WERI-Rb-1 (cell line): ENCODE data around the gene GHITM.

Experiments used
- DNase-seq: peaks from one replicate; pipeline ENCODE4 v3.0.0-alpha.2; 2020
- H3K27ac ChIP-seq: fragments of 250-450 bp; sonication (Bioruptor Pico); 2 replicates; pipeline ENCODE4 v1.5.1; 2020; ENCODE audit warnings: mild to moderate bottlenecking, moderate library complexity
- H3K27me3 ChIP-seq: fragments of 250-450 bp; sonication (Bioruptor Pico); 2 replicates; pipeline ENCODE4 v1.5.1; 2021; ENCODE audit warnings: mild to moderate bottlenecking, low read depth, moderate library complexity; ENCODE audit not compliant: insufficient read depth, severe bottlenecking
- H3K36me3 ChIP-seq: fragments of 250-450 bp; sonication (Bioruptor Pico); 2 replicates; pipeline ENCODE4 v1.5.1; 2020; ENCODE audit warnings: mild to moderate bottlenecking, moderate library complexity
- H3K4me3 ChIP-seq: 2 replicates; pipeline ENCODE4 v1.5.1; 2011; ENCODE audit warnings: low read depth, mild to moderate bottlenecking, control low read depth, low read length
- H3K9me3 ChIP-seq: fragments of 250-450 bp; sonication (Bioruptor Pico); 2 replicates; pipeline ENCODE4 v1.5.1; 2021; ENCODE audit warnings: mild to moderate bottlenecking, moderate library complexity; ENCODE audit not compliant: severe bottlenecking
- TF ChIP-seq, protein P1 (sequence below): IDR thresholded peaks from 2 replicates; pipeline ENCODE4 v1.5.1; 2011; ENCODE audit warnings: low read depth, mild to moderate bottlenecking, control low read depth, inconsistent platforms, low read length

The GHITM gene

DNA sequence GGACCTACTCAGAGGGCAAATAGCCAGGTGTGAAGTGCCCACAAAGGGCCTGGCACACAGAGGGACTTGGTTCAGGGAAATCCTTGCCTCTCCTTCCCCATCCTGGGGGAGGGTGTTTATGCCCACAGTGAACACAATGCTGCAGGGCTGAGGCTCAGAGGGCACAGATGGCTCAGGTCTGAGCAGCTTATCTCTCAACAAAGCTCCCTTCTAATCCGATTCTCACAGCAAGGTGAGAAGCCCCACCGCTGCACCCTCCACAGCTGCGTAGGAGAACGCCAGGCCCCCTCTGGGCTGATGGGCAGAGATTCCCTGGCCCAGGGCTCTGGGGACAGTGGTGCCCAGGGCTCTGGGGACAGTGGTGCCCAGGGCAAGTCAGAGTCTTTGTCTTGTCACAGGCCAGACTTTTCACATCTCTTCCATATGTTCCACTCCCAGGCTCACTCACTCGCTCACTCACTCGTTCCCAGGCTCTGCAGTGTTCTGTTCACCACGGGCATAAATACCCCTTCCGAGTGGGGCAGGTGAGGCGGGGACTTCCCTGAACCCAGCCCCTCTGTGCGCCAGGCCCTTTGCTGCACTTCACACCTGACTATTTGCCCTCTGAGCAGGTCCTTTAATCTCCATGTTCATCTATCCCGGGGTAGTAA is 46.3 kb downstream of the GHITM start:
- Histone ChIP-seq H3K27ac (peak overlapping the region; percentile 88), H3K27me3 (no peaks in the 10 kb centered on the region), H3K9me3 (peaks cover 7% of the 10 kb centered on the region), H3K4me3 (0 out of 2 replicates have a peak overlapping the region, but pooled peaks have one; percentile 15), H3K36me3 (no peaks in the 10 kb centered on the region)
- DNase-seq = peak; percentile 94
- TF ChIP-seq, protein P1, sequence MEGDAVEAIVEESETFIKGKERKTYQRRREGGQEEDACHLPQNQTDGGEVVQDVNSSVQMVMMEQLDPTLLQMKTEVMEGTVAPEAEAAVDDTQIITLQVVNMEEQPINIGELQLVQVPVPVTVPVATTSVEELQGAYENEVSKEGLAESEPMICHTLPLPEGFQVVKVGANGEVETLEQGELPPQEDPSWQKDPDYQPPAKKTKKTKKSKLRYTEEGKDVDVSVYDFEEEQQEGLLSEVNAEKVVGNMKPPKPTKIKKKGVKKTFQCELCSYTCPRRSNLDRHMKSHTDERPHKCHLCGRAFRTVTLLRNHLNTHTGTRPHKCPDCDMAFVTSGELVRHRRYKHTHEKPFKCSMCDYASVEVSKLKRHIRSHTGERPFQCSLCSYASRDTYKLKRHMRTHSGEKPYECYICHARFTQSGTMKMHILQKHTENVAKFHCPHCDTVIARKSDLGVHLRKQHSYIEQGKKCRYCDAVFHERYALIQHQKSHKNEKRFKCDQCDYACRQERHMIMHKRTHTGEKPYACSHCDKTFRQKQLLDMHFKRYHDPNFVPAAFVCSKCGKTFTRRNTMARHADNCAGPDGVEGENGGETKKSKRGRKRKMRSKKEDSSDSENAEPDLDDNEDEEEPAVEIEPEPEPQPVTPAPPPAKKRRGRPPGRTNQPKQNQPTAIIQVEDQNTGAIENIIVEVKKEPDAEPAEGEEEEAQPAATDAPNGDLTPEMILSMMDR = no peak

DNA sequence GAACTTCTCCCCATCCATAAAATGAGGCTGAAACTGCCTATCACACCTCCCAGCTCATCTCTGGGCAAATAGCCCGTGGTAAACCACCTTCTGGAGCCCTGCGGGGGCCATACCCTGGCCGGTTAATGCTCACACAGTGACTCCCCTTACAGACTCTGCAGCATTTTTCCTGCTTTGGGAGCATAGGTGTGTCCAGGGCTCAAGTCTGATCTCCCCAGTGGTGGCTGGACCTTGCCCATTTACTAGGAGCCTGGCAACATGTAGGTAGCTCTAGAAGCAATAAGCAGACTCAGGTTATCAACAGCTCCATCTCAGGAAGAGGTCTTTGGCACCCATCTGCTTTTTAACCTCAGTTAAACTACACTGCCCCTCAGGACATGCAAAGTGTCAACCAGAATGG is 49.5 kb downstream of the GHITM start:
- H3K4me3 ChIP-seq = no peak overlapping the region
- no peaks in the 10 kb centered on the region for H3K27me3 ChIP-seq
- DNase-seq = no peak

DNA sequence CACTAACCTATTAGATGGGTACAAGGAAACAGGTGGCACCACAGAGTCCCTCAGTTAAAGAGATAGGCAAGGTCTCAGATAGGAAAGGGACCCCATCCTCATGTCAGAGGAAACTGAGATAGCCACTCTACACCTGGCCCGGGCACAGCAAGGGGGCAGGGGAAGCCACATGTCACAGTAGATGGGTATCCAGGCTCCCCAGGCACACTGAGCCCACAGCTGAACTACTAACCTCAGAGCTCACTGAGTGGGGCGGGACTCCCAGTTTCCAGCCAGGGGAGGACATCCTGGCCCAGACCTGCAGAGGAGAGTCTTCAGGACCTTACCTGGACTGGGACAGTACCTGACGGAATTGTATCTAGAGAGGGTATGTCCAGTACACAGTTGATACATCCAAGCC is 51.3 kb downstream of the GHITM start:
- Histone ChIP-seq H3K4me3 (no peak overlapping the region), H3K9me3 (no peaks in the 10 kb centered on the region), H3K27me3 (no peaks in the 10 kb centered on the region), H3K27ac (no peak overlapping the region), H3K36me3 (no peaks in the 10 kb centered on the region; the same call in 1 of the 2 replicates)
- DNase-seq = no peak
- TF ChIP-seq, protein P1 = no peak

More for the DNA sequence above, 49.5 kb downstream of the GHITM start:
- Histone ChIP-seq H3K36me3 (no peaks in the 10 kb centered on the region), H3K27ac (no peak overlapping the region), H3K9me3 (no peaks in the 10 kb centered on the region)
- TF ChIP-seq, protein P1 = no peak

DNA sequence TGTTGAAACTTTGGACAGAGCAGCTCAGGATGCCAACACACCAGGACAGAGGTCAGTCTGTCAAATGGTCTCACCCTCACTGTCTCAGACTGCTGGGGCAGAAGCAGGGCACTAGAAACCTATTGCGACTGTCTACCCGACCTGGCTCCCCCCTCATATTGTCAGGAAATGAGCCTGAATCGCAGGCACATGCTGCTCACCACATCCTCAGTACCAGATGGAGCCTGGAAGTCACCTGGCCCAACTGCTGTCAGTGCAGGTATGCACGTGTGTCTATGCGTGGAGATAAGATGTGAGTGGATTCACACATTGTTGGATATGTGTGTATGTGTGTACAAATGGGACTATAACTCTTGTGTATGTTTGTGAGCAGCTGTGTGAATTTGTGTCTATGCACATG is 51.8 kb downstream of the GHITM start:
- TF ChIP-seq, protein P1 = no peak
- H3K9me3 ChIP-seq = no peaks in the 10 kb centered on the region
- no peaks in the 10 kb centered on the region for H3K27me3 ChIP-seq
- no peak overlapping the region for H3K27ac ChIP-seq
- H3K4me3 ChIP-seq = no peak overlapping the region
- no peaks in the 10 kb centered on the region; the same call in 1 of the 2 replicates for H3K36me3 ChIP-seq
- DNase-seq = no peak

DNA sequence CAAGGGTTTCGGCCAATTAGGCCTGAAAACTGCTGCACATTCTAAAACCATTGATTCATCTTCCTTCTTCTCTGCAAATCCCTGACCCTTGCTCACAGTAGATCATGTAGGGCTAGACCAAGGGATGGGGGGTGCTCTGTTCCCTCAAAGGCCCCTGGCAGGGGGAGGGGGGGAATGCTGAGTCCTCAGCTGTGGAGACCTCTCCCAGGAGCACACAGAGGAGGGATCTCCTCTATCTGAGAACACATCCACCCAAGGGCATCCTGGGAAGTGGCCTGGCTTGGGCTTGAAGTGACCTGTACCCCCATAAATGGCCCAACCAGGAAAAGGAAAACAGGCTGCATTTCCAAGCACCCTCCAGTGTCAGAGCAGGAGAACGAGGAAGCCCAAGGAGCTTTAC is 54.0 kb downstream of the GHITM start:
- H3K27me3 ChIP-seq = no peaks in the 10 kb centered on the region
- TF ChIP-seq, protein P1 = no peak

More for the DNA sequence above, 54.0 kb downstream of the GHITM start:
- Histone ChIP-seq H3K27ac (peak overlapping the region; percentile 5; the same call in 1 of the 2 replicates), H3K9me3 (no peaks in the 10 kb centered on the region), H3K36me3 (peaks cover 19% of the 10 kb centered on the region), H3K4me3 (no peak overlapping the region)
- no peak for DNase-seq
